HG03135 (cell line): ENCODE results near the gene ZNF521.

Experiments used
- ATAC-seq: cut with Tn5 transposase; IDR thresholded peaks from one replicate; pipeline ENCODE4 v1.9.1; 2021; ENCODE audit warnings: mild to moderate bottlenecking, moderate library complexity; ENCODE audit not compliant: unreplicated experiment

Gene ZNF521

DNA sequence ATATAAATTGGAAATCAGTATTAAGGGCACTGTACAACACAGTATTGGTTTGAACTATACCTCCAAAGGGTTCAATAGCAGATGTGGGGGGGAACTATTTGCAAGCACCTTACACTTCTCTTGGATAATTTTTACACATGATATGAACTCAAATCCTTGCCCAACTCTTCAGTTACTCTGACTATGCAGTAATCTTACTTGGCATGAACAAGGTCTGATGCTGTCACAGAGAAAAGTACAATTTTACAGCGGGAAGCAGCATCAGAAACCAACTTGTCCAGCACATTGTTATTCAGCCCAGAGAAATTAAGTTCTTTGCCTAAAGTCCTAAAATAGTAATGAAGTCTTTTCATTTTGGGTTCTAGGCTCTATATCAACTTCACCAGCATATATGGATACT is 98.2 kb downstream of the ZNF521 start:
- ATAC-seq, result no peak

DNA sequence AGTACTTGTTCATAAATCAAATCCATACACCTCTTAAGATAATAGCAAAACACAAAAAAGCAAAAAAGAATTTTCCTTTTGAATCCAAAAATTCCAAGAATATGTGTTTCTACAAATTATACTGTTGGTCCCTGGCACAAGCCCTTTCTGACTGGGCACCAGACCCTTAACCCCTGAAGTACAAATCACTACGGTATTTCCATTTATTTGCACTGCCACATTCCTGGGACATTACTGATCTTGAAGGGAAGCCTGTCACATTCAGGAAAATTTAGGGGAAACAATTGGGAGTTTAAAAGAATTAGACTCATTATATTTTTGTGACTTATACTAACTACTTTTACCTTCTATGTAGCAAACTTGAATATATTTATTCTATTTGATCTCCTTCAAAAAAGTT is 98.8 kb downstream of the ZNF521 start:
- no peak for ATAC-seq

DNA sequence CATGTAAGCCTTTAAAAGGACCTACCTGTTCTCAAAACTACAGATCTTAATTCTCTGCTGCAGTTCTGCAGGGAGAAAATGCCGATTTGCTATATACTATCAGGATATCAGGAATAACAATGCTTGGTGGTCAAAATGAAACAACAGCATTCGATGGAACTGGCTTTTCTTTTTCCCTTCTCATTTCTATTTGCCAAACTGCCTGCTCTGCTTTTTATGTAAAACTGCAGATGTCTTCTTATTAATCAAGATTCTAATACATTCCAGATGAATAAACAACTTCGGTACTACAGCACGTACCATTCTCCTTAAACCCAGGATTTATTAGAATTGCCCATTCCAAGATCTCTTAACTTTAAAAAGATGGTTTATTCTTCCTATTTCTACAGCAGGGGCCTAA is 100.9 kb downstream of the ZNF521 start:
- no peak for ATAC-seq

DNA sequence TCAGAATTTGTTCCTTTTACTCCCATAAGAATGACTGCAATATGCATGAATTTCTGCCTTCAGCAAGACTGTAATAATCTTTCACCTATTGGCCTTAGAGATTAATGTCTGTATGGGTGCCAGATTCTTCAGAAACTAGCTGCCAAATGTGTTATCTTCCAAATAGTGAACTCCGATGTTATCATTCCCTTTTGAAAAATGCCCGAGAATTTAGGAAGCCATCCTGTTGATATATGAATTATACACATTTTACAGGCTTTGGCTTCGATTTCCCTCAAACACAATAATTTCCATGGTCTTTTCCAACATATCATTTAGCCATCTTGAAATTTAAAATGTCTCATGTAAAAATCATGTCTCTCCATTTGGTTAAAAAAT is 101.5 kb downstream of the ZNF521 start:
- ATAC-seq, result no peak

DNA sequence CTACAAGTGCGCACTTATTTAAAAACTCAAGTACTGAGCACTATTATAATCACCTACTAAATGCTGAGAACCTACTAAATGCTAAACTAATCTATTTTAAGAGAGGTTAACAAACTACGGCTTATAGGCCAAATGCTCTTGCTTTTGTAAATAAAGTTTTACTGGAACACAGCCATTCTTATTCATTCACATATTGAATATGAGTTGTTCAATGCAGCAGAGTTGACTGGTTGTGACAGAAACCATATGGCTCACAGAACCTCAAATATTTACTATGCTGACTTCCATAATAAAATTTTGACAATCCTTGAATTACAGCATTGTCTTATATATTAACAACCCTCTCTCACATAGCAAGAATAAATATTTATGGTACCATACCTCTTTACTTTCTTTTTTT is 103.2 kb downstream of the ZNF521 start:
- ATAC-seq, result no peak

DNA sequence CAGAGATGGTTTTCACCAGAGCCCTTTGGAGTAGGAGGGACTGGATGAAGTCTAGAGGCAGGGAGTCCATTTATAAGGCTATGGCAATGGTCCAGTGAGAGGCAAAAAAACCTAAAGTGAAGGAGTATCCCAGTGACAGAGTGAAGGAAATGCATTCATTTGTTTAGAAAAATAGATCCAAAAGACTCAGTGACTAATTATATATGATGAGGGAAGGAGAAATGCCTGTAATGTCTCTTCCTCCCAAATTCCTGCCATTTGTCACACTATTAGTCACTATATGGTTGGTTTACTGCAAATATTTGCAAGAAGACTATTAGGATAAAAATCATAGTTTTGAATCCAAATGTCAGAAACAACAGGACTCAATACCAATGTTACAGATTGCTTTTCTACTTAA is 104.2 kb downstream of the ZNF521 start:
- ATAC-seq, result no peak

DNA sequence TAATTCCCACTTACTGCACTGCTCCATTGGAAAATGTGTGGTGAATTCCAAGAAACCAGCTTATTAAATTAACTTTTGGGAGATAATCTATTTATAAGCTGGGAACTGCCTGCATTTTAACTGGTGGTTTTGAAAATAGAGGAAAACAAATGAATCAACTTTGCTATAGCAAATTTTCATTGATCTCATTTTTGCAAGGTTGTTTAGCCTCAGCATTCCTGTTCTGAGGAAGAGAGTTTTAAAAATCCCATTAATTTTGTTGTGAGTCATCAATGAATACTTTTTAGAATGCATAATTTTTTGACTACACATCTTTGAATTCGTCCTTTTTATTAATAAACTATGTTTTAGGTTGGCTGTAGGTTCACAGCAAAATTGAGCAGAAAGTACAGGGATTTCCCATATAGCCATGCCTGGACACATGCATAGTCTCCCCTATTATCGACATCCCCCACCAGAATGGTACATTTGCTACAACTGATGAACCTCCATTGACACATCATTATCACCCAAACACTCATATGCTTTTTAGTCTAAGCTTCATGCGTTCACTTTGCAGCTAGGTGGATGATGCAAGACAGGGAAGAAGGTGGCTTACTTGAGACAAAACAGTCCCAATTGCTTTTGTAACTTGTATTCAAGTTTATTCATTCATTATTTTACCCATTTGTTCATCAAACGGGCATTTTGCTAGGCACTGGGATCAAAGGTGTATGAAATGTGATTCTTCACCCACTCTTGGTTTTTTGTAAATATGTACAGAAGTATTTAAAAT is 106.9 kb downstream of the ZNF521 start:
- no peak for ATAC-seq

DNA sequence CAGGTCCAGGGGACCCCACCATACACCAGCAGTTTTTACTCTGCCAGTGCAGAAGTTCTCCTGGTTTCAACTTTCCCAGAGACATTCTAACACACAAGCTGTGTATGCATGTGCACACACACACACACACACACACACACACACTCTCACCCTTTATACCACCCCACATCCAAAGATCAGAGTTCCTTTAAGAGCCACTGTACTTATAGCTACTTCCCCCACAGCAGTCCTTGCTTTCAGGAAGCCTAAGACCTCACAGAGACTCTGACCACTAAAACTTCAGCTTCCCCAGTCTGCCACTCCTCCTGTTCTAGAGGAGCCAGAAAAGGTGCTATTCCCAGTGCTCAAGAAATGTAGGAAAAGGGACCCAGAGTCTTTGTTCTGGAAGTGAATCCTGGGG is 107.8 kb downstream of the ZNF521 start:
- ATAC-seq, result no peak

DNA sequence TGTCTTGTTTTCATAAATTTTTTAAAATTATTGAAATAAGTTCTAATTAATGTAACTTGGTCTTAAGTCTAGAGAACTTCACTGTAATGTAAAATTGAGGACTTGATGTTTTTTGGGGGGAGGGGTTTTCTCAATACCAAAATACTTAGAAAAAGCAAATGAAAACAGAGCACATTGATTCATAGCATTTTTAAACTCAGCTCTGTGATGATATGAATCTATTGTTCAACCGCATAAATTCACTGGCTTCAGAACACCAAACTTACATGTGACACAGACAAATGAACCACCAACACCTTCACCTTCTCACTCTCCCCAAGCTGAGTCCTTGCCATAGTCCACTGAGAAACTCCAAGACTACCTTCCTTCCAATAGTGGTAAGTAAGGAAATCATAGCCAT is 108.2 kb downstream of the ZNF521 start:
- no peak for ATAC-seq

DNA sequence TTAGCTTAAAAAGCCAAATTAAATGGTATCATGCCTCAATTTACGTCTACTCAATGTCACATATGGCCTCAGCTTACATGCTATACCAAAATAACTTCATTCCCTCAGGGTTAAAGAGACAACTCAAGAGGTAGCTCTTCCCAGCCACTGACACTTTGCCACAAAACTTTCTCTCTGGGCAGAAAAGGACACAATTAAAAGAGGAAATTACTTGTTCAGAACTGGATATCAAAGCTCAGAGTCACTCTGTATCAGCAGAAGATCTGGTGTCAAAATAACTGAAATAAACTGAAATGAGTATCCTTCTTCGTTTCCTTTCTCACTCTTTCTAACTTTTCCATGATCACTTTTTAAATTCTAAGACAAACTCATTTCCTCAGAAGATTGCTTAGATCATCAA is 108.7 kb downstream of the ZNF521 start:
- ATAC-seq, result no peak

DNA sequence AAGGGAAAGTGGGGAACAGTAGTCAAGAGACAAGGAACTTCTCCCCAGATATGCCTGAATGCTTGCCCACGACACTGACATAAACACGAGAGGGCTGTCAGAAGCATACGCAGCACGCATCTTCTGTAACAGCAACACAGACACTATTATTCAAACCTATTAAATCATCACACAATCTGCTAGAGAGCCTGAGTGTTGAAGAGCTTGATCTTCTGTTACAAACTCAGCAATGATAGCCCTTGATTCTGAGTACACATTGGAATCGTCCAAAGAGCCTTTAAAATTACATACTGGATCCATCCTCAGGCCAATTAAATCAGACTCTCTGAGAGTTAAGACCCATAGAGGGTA is 111.6 kb downstream of the ZNF521 start:
- ATAC-seq, result no peak

DNA sequence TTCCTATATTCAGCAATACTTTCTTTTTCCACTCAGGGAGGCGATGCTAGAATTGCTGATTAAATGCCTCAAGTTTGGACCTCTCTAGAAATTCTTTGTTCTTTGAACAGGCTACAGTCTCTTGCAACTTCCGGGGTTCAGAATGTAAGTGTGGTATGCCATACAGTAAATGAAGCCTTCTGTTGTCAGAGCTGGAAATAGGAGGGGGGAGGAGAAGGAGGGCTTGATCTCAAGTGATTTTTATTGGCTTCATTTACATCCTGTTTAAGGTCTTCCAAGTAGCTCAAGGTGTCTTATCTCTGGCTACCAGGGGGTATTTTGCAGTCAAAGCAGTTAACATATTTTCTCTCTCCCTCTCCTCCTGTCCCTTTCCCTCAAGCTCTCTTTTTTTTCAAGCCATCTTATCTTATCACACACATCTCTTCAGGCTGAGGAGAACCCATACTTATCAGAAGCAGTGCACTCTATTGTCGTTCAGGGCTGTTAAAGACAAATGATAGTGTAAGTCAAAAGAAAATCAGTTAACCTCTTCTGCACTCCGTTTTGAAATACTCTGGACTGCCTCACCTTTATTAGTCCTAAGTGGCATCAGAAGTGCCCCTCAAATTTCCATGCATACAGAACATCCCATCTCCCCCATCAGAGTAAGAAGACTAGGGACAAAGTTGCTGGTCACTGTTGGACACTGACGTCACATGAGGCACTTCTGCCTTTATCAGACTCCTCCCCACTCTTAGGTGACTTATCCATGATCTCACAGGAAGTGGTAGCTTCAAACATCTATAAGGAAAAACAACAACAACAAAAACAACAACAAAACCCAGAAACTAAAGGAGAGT is 112.2 kb downstream of the ZNF521 start:
- ATAC-seq, result no peak

DNA sequence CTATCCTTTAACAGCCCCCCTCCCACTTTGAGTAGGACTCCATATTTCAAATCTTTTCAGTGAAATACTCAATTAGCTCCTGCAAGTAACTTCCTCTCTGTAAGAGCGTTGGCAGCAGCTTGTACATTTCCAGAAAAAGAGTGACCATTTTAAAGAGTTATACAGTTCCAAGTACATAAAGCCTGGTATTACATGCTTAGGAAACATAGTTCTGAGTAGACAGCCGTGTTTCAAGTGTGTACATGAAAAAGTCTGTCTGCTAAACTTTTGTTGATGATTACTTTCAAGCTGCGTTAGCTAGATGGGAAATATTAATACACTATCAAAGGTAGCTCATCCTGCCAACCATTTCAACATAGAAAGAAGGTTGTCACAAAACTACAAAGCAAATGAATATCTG is 112.8 kb downstream of the ZNF521 start:
- no peak for ATAC-seq

DNA sequence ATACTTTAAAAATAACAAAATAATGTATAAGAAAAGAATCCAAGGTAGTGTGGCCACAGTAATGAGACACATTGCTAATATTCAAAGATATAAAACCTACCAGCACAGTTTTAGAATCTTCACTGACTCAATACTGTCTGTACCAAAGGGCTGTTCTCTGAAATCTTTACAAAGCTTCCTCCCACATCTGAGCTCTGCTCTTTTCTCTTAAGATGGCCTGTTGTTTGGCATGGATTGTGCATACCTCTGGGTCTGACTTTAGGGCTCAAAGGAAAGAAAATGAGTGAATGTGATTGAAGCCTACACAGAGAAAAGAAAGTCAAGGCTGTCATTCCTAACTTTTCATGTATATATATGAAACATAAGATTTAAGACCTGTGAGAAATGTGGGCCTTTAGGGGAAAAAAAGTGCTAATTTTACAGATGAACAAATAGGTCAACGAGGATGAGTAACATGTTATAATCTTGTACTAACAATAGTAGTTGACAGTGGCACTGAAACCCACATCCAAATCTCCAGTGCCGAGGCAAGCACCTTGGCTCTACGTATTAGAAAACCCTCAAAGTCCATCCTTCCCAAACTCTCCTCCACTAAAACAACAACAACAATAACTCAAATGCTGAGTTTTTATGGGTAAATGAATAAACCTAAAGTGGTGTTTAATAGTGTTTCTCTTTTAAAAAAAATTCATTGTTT is 114.2 kb downstream of the ZNF521 start:
- no peak for ATAC-seq

DNA sequence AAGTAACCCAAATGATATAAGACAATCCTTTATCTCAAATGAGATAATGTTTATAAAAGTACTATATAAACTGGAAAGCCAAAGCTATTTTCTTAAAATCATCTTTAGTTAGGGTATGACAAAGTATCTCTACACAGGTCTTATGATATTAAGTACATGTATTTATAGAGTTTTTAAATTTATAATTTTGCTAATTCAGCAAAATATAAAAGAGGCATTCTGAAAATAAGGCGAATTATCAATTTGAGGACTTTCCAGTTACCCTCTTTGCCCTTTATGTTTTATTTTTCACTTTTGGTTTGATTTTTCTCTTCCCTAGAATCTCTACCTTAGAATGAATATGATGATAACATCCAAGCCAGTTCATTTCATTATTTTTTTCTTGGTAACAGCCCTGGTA is 115.2 kb downstream of the ZNF521 start:
- ATAC-seq, result no peak

DNA sequence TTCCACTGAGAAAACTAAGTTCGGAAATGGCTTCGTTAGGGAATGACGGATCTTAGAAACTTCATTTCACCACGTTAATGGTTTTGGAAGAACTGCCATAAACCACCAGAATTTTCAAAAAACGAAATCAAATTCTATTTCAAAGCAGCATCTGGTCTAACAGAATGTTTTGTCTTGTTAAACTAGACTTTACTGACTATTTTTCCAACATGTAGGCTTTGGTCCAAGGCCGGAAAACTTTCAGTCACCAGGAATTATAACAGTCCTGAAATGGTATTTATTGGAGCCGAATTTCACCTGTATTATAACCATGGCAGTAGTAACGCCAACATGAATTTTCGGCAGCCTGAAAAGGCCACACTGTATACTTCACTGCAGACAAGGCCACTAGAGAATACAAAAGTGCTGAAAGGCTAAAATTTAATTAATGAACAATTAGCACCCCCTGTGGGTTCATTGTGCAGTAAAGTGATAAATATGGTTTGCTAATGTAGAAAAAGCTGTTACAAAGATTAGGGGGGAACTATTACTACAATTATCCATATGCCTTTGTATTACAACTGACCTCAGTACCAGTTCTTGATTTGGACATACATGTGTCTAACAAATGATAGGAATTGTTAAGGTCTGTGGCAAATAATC is 116.4 kb downstream of the ZNF521 start:
- ATAC-seq, result no peak

DNA sequence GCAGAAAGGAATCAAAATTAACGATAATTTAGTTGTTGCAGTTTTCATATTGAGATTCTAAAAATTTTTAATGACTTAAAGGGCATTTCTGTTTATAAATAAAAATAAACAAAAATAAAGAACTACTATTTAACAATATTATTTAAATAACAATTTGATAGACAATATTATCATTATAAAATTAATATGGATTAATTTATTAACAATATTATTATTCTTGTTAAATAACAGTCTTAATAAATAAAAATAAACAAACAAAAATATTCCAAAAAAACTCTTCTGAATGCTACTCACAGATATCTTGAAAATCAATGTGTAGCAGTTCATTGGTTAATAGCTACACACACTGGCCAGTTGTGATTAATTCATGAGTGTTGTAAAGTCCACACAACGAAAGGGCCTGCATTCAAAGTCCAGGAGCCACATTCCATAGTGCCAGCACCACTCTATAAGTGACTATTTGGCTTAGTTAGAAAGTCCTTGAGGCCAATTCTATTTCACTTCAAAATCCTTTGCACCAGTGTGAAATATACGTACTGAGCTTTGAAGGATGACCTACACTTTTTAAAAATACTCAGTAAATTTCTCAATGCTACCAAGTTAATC is 117.1 kb downstream of the ZNF521 start:
- ATAC-seq, result no peak

DNA sequence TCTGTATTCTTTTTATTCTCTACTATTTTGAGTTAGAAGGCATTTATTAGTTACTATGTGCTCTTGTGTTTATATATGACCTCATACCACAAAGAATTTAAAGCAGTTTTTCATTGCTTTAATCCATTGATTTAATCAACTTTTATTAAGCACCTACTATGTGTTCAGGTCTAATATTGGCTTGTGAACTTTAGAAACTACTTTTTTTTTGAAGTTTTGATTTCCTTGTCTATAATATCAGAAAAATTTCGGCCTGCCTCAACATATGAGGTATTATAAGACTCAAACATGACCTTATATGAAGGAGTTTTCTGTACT is 117.7 kb downstream of the ZNF521 start:
- no peak for ATAC-seq

DNA sequence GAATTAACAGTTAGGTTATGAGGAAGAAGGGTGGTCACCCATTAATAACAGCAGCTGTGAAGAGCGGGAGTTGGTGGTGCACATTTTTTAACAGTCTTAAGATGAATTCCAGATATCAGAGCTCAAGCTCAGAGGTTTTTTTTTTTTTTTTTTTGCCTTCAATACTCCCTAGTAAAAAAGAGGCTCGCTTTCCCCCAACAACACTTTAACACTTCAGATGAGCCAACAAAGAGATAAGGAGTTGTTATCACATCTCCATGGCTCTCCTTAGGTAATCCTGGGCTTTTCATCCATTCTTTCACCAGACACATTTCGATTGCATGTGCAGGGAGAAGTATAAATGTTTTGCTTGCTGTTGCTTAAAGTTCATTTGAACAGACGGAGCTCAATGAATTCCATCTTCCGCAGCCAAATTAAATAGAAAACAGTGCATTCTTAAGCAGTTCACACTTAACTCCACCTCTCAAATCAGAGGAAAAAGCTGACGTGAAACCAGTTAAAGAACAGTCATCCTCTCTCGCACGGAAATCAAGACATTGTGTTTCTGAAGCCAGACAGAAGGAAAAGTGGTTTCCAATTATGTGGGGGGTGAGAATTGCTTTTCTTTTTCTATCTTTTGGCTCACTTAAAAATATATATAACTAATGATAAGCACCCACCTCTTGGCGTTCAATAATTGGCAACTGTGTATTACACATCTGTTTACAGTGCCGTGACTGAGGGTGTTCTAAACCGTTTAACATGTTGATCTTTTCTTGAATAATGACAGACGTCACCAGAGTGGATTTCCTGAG is 118.2 kb downstream of the ZNF521 start:
- no peak for ATAC-seq

DNA sequence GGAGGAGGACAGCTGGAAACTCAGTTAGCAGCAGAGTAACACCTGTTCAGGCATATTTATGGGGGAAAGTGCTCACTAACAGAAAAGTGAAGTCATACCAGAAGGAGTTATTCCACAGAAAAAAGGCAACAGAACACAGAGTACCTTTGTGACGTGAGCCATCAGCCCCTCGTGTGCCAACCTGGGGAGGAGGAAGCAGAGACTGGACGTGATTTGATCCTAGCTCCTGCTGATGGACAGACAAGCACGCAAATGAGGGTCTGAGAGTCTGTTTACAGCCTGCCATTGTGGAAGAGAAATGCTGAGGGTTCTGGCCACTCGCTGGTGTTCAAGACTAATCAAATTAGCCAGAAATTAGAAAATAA is 120.7 kb downstream of the ZNF521 start:
- no peak for ATAC-seq
